Mesangial cell (primary cell): ENCODE measurements around the gene ASZ1. TPM values are rescaled to one million over a fixed set of nuclear protein-coding genes. Genes with fewer than 3 reads are reported as not detected.

ENCODE experiments used
- total RNA-seq: library from RNA; depleted of rRNA; stranded (reverse); fragments of >200 nt; gene quantifications from 2 replicates; pipeline ENCODE4 v1.2.3, GENCODE V29; 2015

The ASZ1 gene, protein sequence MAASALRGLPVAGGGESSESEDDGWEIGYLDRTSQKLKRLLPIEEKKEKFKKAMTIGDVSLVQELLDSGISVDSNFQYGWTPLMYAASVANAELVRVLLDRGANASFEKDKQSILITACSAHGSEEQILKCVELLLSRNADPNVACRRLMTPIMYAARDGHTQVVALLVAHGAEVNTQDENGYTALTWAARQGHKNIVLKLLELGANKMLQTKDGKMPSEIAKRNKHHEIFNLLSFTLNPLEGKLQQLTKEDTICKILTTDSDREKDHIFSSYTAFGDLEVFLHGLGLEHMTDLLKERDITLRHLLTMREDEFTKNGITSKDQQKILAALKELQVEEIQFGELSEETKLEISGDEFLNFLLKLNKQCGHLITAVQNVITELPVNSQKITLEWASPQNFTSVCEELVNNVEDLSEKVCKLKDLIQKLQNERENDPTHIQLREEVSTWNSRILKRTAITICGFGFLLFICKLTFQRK
- not detected in 2 replicates for total RNA-seq

DNA sequence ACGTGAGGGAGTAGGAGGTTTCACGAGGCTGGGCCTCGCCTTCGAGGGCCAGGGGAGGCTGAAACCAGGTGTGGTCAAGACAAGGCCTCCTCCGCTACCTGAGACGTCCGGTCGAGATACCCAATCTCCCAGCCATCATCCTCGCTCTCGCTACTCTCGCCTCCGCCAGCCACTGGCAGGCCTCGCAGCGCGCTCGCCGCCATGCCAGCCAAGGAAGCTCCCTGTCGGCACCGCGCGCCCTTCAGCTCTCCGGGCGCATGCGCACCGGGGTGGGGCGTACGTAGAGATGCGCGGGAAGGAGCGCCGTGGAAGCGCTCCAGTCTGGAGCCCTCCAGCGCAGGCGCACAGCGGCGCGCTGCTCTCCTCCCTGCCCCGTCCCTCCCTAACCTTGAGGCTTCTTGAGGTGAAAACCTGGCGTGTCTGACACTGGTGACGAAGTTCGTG lies at the start of gene ASZ1:
Gene ASZ1, minus strand, starts transcription at position 236 of the 444 bp plus-strand sequence. Its CDS starts 33 bp downstream, at position 203.

DNA sequence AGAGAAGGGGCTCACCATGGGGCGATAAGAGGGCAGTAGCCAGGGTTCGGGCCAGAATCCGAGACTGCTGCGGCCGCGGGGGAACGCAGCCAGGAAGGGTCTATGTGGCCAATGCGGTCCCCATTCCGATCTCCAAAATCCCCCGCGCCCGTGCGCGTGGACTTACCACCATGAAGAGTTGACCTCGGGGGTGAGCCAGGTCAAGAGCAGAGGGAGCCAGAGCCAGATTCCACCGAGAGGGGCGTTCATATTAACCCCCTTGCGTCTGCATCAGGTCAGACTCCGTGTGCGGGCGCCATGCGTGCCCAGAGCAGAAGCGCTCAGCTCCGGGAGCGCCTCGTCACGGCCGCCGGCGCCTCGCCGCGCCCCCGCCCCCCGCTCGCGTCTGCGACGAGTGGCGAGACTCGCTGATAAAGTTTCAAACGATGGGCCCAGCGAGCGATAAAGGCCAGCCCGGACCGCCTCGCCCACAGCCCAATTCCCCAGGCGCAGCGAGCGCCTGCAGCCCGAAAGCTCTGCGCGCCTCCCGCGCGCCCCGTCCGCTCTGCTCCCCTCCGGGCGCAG lies 104.5 kb downstream of the ASZ1 start, which contains the start of gene WNT2:
Gene WNT2, minus strand, starts transcription at position 318 of the 564 bp plus-strand sequence. Its CDS starts 69 bp downstream, at position 249.

Other genes starting within 250 kb of the ASZ1 start
- gene WNT2, start 104.4 kb downstream of the ASZ1 start, total RNA-seq = 0.63 TPM in 1 of 2 replicates, not detected in the other
- gene CFTR, start 52.5 kb upstream of the ASZ1 start, total RNA-seq = 1.3 TPM in 1 of 2 replicates, not detected in the other